DMS 273 (cell line): Measurements from ENCODE around the gene ESRRB.
A peak's percentile ranks its signal among the peaks of the same experiment; 100 is the strongest.

ENCODE experiments used
- DNase-seq: peaks from one replicate; lab custom pipeline; 2025; ENCODE audit not compliant: unreplicated experiment; lab: John Stamatoyannopoulos, UW

The ESRRB gene

DNA sequence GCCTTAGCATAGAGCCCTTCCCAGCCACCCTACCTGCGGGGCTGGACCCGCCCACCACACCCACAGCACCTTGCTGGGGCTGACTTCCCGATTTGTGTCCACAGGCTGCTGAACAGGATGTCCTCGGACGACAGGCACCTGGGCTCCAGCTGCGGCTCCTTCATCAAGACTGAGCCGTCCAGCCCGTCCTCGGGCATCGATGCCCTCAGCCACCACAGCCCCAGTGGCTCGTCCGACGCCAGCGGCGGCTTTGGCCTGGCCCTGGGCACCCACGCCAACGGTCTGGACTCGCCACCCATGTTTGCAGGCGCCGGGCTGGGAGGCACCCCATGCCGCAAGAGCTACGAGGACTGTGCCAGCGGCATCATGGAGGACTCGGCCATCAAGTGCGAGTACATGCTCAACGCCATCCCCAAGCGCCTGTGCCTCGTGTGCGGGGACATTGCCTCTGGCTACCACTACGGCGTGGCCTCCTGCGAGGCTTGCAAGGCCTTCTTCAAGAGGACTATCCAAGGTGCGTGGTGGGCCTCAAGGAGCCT, 63.4 kb downstream of the ESRRB start:
- DNase-seq, result no peak

DNA sequence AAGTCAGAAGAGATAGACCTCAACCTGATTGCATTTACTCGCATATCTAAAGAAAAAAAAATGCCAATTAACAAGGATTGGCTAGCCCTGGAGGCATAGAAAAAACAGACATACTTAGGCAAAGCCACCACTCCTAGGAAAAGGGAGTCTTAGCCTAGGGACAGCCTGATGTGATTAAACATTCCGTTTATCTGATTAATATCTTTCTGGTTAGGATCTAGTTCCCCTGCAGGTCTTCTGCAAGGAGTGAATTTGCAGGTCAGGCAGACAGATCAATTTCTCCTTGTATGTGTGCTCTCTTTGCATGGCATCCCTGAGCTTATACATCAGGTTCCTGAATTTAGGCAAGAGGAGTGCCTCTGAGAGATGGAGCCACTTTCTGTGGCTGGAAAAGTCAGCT, 70.5 kb downstream of the ESRRB start:
- DNase-seq, result no peak

DNA sequence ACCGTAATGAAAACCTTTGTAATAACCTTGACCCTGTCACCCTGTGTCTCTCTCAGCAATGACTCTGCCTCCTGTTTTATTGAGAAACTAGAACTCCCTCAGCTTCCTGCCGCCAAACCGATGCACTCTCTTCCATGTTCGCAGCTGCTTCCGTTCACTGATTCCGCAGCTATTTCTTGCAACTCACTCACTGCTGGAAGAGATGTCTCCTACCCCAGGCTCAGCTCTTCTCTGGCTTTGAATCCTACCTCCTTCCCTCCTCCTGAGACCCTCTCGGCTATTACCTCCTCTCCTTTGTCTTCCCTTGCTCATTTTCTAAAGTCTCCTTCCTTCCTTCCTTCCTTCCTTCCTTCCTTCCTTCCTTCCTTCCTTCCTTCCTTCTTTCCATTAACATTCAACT, 71.0 kb downstream of the ESRRB start:
- no peak for DNase-seq

DNA sequence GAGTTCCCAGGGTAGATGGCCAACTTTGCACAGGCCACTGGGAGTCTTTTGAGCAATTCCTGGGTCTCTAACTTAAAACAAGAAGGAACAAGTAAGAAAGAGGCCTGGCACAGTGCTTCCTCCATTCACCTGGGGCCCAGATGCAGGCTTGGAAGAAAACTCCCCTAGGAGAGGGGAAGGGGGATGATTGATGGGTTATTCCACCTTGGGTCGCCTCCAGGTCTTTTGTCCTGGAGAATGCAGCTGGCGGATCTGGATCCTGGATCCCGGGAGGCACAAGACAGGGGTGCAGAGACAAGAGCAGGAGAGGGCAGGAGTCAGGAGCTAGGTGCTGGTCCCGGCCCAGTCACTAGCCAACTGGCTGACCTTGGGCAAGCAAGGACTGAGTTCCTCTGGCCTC, 74.5 kb downstream of the ESRRB start:
- DNase-seq, result no peak

DNA sequence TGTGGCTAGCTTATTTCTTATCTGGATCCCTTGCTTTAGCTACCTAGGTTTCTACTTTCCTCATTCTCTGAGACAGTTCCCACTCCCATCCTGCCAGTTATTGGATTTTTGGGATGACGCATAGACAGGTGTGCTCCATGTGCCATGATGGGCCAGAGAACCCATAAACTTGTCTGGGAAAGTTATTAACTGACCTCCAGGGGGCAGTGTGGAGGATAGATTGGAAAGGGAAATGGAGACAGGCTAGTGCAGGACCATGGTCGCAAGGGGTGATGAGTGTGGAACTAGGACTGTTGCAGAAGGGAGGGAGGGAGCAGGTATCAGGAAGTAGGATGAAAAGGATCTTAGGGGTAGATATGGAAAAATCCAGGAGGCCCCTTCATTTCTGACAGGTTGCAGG, 80.3 kb downstream of the ESRRB start:
- DNase-seq, result peak; percentile 81

DNA sequence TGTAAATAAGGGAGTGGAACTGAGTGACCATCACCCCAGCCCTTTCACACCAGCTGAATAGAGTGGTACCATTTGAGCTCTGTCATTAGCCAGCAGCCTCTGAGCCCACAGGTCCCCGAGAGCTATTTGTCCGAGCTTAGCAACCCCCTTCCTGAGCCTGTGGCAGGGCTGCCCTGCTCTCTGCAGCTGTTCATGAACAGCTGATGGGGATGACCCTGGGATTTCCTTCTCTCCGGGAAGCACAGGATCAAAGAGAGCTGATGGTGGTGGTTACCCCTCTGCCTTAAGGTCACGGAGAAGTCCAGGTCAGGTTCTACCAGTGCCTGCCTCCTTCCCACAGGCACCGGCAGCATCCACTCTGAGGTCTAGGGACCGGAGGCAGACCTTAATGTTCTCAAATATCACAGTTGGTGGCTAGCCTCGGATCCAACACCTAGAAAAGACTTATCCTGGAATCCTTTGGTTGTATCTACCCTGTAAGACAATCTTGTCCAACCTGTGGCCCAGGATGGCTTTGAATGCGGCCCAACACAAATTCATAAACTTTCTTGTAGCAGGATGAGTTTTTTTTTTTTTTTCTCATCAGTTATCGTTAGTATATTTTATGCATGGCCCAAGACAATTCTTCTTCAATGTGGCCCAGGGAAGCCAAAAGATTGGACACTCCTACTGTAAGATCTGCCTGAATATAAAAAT, 81.1 kb downstream of the ESRRB start:
- no peak for DNase-seq

DNA sequence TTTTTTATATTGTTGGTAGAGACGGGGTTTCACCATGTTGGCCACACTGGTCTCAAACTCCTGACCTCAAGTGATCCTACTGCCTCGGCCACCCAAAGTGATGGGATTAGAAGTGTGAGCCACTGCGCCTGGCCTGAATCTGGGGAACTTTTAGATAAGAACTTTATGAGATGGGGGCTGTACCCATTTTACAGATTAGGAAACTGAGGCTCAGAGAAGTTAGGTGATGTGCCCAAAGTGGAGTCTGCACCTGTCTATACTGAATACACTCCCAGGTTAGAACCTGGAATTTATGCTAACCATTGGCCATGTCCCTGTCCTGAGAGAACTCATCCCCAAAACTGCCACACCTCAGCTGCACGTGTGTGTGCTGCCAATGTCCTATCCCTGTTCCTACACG, 81.9 kb downstream of the ESRRB start:
- no peak for DNase-seq

DNA sequence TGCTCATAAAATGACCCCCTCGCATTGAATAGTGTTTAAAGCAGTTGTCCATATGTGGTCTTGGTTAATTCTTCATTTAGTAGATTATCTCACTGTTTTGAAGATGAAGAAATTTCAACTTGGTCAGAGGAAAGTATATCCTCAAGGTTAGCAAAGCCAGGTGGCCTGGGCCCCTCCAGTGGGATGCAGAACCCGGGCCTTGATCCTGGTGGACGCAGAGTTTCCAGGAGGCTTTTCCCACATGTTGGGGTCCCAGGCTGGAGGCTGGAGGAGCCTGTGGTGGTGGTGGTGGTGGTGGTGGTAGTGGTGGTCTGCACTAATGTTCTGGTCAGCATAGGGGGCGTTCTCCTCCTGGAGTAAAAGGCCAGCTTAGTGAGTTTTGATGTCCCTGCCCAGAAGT, 85.9 kb downstream of the ESRRB start:
- DNase-seq, result no peak

DNA sequence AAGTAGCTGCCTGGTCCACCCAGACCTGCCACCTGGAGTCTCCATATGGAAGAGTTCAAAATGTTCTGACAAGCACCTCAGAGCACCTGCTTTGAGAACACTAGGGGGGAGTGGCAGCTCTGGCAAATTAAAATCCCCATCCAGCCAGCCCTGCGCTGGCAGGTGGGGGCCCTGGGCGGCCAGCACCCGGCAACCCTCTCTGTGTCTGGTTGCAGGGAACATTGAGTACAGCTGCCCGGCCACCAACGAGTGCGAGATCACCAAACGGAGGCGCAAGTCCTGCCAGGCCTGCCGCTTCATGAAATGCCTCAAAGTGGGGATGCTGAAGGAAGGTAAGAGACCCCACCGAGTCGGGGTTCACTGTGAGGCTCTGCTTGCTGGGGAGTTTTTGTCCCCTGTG, 86.4 kb downstream of the ESRRB start:
- DNase-seq, result no peak

DNA sequence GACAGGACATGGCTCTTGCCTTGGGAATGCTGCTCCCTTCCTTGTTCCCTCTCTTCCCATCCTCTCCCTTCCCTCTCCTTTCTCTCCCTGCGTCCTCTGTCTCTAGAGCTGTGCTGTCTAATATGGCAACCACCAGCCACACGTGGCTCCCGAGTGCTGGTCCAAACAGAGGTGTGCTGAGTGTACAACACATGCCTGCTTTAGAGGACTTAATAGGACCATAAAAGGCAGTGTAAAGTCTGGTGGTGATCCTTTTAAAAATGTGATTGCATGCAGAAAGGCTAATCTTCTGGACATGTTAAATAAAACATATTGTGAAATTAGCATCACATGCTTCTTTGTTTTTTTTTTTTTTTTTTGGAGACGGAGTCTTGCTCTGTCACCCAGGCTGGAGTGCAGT, 87.2 kb downstream of the ESRRB start:
- DNase-seq, result no peak

DNA sequence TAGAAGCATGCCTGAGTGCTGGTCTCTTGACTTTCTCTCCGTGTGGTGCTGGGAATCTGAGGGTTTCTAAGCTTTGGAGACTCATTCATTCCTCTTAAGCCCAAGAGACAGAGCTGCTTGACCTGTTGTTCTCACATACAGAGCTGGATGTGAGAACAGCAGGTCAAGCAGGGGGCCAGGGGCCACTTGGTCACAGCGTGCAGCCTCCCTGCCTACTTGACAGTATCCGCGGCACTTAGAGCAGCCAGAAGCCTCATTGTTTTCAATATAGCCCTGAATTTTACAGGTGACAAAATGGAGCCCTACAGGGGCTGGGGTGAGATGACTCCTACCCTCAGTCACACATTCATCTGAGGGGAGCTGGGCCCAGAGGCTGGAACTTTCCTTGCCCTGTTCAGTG, 88.9 kb downstream of the ESRRB start:
- no peak for DNase-seq

DNA sequence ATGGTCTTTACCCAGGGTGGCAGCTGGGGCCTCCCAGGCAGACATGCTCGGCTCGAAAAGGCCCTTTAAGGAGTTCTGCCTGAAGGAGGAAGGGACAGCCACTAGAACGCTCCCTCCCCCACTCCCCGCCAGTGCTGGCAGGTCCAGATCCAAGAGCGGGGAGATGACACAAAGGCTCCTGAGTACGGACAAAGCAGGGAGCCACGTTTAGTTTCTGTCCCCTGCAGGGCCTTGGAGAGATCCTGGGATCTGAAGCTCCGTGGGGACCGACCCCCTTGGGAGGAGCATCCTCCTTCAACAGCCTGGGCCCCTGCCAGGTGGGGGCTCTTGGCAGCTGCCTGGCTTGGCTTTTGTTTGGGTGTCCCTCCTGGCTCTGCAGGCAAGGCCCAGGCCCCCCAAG, 89.7 kb downstream of the ESRRB start:
- no peak for DNase-seq

DNA sequence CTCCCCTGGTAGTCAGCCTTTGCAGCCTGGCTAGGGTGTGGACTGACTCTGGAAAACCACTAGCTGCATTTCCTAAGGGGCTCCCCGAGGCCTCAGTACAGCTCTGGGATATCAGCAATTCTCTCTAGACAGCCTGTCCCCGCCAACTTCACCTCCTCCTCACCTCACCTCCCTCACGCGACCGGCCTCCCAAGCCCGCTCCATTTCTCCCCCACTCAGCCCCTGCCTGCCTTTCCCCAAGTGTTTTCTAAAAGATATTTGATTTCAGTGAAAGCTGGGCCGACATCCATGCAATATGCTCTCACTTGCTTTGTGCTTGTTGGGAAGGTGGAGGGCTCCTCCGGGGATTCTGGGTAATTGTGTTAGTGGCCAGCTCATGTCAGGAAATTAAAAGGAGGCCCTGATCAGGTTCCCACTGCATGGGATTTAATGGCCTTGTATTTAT, 91.8 kb downstream of the ESRRB start:
- DNase-seq, result peak; percentile 11

DNA sequence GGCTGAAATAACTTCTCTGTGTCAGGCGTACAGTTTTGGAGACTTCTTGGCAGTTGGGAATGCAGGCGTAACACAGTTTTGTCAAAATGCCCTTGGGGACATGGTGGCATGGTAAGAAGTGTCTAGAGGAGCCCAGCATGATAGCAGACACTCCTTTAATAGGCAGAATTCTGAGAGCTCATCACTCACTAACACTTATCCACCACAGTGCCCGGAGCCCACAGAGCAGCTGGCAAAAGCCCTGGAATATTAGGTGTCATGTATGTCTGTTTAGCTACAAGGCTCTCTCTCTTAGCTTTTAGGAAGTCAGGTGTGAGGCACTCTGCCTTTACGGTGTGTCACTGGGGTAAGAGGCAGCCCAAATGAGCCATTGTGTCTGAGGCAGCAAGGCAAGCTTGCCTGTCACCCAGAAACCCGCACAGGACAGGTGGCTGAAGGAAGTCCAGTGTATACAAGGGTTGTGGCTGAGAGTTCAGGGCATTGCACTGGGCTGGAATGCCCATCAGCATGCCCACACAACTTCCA, 96.3 kb downstream of the ESRRB start:
- no peak for DNase-seq

DNA sequence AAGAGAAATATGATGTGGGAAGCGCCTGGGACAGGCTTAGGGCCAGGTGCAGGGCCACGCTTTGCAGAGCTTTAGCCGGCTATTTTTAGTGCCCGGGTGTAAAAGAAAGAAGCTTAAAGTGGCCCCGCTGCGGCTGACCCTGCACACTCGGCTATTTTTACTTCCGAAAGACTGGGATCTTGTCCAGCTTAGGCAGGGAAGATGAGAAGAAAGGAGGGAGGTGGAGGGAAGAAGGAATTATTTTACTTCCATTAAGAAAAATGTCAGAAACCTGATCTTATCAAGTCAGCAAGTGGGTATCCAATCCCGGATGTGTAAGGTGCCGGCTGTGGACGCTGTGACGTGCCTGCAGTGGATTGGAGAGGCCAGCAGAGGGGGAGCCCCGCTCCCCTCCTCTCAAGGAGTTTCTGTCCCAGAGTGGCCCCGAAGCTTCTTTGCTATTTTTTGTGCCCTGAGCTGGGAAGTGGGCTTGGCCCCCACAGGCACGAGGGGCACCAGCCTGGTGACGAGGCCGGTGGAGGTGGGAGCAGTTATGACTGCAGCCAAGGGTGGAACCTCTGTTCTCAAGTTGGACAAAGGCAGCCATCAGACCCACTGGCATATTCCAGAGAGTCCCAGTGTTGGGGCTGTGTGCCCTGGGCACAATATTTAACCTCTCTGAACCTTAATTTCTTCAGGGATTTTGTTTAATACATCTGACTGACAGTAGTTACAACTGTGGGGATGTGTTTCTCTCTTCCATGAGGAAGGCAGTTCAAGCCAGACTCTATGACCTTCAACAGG, 97.7 kb downstream of the ESRRB start:
- DNase-seq, result peak; percentile 52

DNA sequence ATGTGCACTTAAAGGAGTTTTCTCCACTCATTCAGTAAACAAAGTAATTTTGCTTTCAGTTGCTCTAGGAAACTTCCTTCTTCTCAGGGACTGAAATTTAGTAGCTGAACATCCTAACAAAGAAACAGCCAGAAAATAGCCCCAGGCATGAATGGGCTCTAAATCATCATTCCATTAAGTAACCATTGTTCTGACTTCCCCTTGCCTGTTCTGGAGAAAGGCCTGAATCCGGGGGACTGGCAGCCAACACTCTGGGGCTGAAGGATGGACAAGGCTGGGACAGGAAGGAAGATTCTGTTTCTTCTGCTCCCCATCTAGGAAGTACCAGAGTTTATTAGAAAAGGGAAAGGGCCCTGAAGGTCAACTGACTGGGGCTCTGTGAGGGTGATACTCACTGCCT, 104.5 kb downstream of the ESRRB start:
- no peak for DNase-seq

DNA sequence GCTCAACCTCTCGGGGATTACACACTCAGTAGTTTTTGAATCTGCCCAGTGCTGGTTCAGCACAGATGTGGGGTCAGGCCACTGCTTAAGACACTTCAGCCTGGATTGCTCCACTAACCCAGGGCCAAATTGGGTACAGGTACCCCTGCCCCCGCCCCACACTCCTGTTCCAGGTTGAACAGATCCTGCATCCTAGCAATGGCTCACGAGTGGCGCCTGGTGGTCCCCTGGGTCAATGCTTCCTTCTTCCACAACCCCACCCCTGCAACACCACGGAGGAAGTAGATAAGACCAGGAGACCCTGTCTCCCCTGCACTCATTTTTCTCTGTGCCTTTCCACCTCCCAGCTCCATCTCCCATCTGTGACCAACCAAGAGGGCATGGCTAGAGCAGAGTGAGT, 108.4 kb downstream of the ESRRB start:
- no peak for DNase-seq

DNA sequence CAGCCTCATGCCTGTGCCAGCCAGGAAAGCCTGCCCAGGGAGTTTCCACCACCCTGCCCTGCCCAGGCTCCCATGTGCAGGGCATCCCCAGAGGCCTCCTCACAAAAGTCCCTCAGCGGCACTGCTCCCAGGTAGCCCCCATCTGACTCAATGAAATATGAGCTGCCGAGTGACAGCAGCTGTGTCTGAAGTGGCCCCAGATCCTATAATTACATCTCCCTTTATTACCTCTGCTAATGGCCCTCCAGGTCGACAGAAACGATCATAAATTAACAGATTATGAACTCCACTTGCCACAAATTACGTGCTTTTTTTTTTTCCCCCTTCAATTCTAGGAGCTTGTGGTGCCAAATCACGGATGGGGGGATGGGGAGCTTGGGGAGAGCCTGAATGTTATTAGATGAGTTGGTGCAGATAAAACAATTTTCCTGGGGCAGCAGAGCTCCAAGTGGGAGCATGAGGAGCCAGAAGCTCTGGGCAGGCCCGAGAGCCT, 110.4 kb downstream of the ESRRB start:
- DNase-seq, result peak; percentile 72

DNA sequence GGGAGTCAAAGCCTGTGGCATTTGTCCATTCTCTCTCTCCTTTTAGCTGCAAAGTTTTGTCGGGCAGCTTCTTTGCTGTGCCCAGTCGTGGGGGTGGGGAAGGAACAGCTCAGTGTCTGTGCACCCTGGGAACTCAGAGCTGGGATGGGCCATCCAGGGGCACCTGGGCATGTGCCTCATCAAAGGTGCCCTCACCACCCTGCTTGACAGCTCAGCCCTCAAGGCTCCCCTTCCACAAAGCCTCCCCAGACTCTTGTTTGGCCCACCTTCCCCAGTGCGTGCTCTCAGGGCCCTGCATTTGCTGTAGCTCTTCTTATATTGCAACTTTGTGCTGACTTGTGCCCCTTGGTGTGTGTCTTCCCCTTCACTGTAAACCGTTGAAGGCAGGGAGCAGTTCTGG, 112.6 kb downstream of the ESRRB start:
- no peak for DNase-seq

DNA sequence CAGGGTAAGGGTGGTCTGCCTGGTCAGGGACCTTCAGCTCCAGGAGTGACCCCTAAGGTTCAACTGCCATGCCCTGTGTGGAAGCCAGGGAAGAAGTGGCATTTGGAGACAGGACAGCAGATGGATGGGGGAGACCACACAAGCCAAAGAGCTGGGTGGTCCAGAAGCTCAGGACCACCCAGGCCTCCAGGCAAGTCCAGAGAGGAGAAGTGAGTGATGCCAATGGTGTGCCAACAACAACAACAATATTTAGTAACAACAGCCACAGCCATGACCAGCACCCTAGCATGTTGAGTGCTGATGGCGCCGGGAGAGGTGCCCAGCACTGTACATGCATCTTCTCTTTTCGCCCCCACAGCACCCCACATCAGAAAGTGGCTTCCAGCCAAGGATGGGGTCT, 113.7 kb downstream of the ESRRB start:
- no peak for DNase-seq

DNA sequence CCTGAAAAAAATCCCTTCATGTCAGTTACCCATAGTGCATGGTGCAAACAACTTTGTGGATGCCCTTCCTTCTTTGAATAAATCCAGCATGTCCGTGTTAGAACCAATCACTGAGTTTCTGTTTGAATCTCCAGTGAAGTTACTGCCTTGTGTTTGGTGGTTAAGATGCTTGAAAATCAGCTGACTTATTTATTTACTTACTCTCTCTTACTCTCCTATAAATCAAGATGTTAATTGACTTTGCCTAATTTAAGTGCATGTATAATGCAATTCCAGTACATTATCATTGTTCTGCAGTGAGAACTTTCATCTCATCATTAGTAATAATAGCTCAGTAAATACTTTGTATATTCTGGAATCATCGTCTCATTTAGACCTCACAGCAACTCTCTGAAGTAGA, 114.2 kb downstream of the ESRRB start:
- no peak for DNase-seq

DNA sequence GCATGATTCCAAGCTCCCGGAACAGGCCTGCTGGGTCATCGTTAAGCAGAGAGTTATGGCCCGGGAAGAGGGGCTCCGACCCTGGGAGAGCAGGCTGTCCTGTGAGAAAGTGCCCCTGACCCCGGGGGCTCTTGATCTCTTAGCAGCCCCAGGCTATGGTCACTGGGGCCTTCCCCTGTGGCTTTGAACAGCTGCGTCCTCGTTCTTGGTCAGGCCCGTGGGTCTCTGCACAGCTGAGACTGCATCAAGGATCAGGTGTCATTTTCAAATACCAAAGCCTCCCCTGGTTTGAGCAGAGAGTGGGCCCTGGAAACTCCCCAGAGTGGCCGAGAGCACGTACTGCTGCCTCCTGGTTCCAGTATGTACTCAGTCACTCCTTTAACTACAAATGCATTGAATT, 114.8 kb downstream of the ESRRB start:
- no peak for DNase-seq
